Left cardiac atrium (tissue), 4 donors: ENCODE results near the gene PSRC1. TPM values are rescaled to one million over a fixed set of nuclear protein-coding genes. Genes with fewer than 3 reads are reported as not detected.
"Not testable (repeated sequence)": the region's sequence is repeated elsewhere in the genome, so short reads cannot be mapped to it uniquely, and the experiment has no call there.

Source experiments
- ATAC-seq, 2 donors: fragments of 200-7000 bp; cut with Tn5 transposase; one replicate each; pipeline ENCODE4 v1.9.1; 2020; ENCODE audit warnings: mild to moderate bottlenecking in 2 of 2, moderate library complexity in 2 of 2
- DNase-seq: peaks from one replicate; pipeline ENCODE4 v3.0.0-alpha.2; 2020
- intact Hi-C, 2 donors: fragments of 100-400 bp; cut with DNase I; formaldehyde crosslinking; loops; one replicate each; pipeline versions ENCODE4 v1.14.1 to v1.15.1; 2022 to 2023
- total RNA-seq, 2 donors: library from RNA; stranded (reverse); fragmentation: NEBNext Ultra II Directional; extraction: Animal tissue kit (Norgen Biotek cat#: 25700); gene quantifications; one replicate each; pipeline ENCODE4 v1.2.1, GENCODE V29; 2021
- donor health status: DM: no; HTN: yes; CAD: no.
- donor health status: DM: no; HTN: yes; CAD: no; lungs with severe emphysema.
- donor health status: DM: yes; HTN: yes; CAD: no.
- donor health status: Dilated cardiomyopathy.

The PSRC1 gene
- total RNA-seq, 2 donors from 2014 or later, result 2.3 to 2.5 TPM

- DNase-seq (peak; percentile 76), ATAC-seq (peak; percentile 29 to 63)
- intact Hi-C loops, result no loop called here
Measured at GRCh38 chr1:109299558-109300343, 16.8 kb upstream of the PSRC1 start.

GRCh38 chr1:109298666-109299557 lies 16.0 kb upstream of the PSRC1 start:
- DNase-seq, result peak; percentile 75
- ATAC-seq, result peak; percentile 46 to 75
- intact Hi-C loops, result no loop called here

GRCh38 chr1:109296782-109297181 lies 13.8 kb upstream of the PSRC1 start:
- ATAC-seq, result no peak
- no peak for DNase-seq
- intact Hi-C loops, result no loop called here

GRCh38 chr1:109295712-109296415 lies 12.9 kb upstream of the PSRC1 start:
- no peak for DNase-seq
- intact Hi-C loops, result no loop called here
- no peak for ATAC-seq

GRCh38 chr1:109294481-109294880 lies 11.5 kb upstream of the PSRC1 start:
- DNase-seq (no peak), ATAC-seq (no peak)
- intact Hi-C loops, result no loop called here

- intact Hi-C loops, result no loop called here
- DNase-seq (no peak), ATAC-seq (no peak)
Measured at GRCh38 chr1:109293026-109293425, 10.1 kb upstream of the PSRC1 start.

- DNase-seq (no peak), ATAC-seq (no peak)
- intact Hi-C loops, result no loop called here
Measured at GRCh38 chr1:109292364-109292763, 9.4 kb upstream of the PSRC1 start.

- DNase-seq, result no peak
- ATAC-seq, result peak in 1 of 2 donors; percentile 51
- intact Hi-C loops, result no loop called here
Measured at GRCh38 chr1:109290998-109291397, 8.1 kb upstream of the PSRC1 start.

GRCh38 chr1:109290137-109290536 lies 7.2 kb upstream of the PSRC1 start:
- intact Hi-C loops, result no loop called here
- ATAC-seq (no peak), DNase-seq (no peak)

- intact Hi-C loops, ATAC-seq, DNase-seq: not testable (repeated sequence)
Measured at GRCh38 chr1:109286762-109287161, 3.8 kb upstream of the PSRC1 start.

- DNase-seq (no peak), ATAC-seq (peak in 1 of 2 donors; percentile 3)
- intact Hi-C loops, result no loop called here
Measured at GRCh38 chr1:109283748-109284600, 1.0 kb upstream of the PSRC1 start.

GRCh38 chr1:109282497-109282951 lies 421 bp downstream of the PSRC1 start:
- no peak for DNase-seq
- ATAC-seq, result no peak
- intact Hi-C loops, result no loop called here

GRCh38 chr1:109281680-109282496 lies 1.1 kb downstream of the PSRC1 start:
- DNase-seq (no peak), ATAC-seq (no peak)
- intact Hi-C loops, result no loop called here

GRCh38 chr1:109280862-109281261 lies 2.1 kb downstream of the PSRC1 start:
- no peak for ATAC-seq

GRCh38 chr1:109279615-109280278 lies 3.2 kb downstream of the PSRC1 start:
- ATAC-seq (no peak), DNase-seq (no peak)
- intact Hi-C loops, result loop anchor here (2.0 to 5.0 kb wide), 3 partner anchors 119 to 253 kb away; no protein-coding TSS in a partner anchor

More at GRCh38 chr1:109280862-109281261, 2.1 kb downstream of the PSRC1 start:
- no peak for DNase-seq
- intact Hi-C loops, result no loop called here

GRCh38 chr1:109277434-109278204 lies 5.3 kb downstream of the PSRC1 start:
- ATAC-seq (peak; percentile 64 to 75), DNase-seq (peak; percentile 80)
- intact Hi-C loops, result loop anchor here (2.0 to 5.0 kb wide), 3 partner anchors 121 to 255 kb away; no protein-coding TSS in a partner anchor
